Stimulated activated CD4-positive, alpha-beta T cell treated with anti-CD3 and anti-CD28 coated beads, Interleukin-12 subunit alpha, Interleukin-12 subunit beta, amount 100 ng/mL, for 24 hours (primary cell): ENCODE data around the gene MICA.
"Not testable (repeated sequence)": the region's sequence is repeated elsewhere in the genome, so short reads cannot be mapped to it uniquely, and the experiment has no call there.

Source experiments
- DNase-seq, 2 experiments: peaks; one replicate each; pipeline ENCODE4 v3.0.0-alpha.2; 2020; ENCODE audit warnings: low read depth in 2 of 2

The MICA gene

GRCh38 chr6:31403283-31404060 lies at the start of gene MICA:
MICA (plus strand) TSS chr6:31403595; CDS start chr6:31403633, 38 bp downstream.
- DNase-seq: peak; percentile 51 to 79

GRCh38 chr6:31354158-31354863 lies 49.1 kb upstream of the MICA start:
- no peak for DNase-seq

GRCh38 chr6:31354864-31355582 lies 48.4 kb upstream of the MICA start:
- DNase-seq: no peak

- DNase-seq: no peak
These were observed 47.8 kb upstream of the MICA start for GRCh38 chr6:31355583-31355948.

- no peak for DNase-seq
These were observed 47.0 kb upstream of the MICA start for GRCh38 chr6:31356216-31356945.

GRCh38 chr6:31356946-31357466 lies 46.4 kb upstream of the MICA start, which contains the start of gene HLA-B:
HLA-B (minus strand) TSS chr6:31357179; CDS start chr6:31357158, 21 bp downstream.
- peak; percentile 50 to 66 for DNase-seq

GRCh38 chr6:31357886-31358285 lies 45.5 kb upstream of the MICA start:
- DNase-seq: no peak

GRCh38 chr6:31358302-31358701 lies 45.1 kb upstream of the MICA start:
- no peak for DNase-seq

- no peak for DNase-seq
These were observed 43.8 kb upstream of the MICA start for GRCh38 chr6:31359581-31359980.

- DNase-seq: no peak
These were observed 40.6 kb upstream of the MICA start for GRCh38 chr6:31362751-31363150.

- no peak for DNase-seq
These were observed 39.6 kb upstream of the MICA start for GRCh38 chr6:31363811-31364210.

GRCh38 chr6:31365864-31366263 lies 37.5 kb upstream of the MICA start:
- no peak for DNase-seq

- peak; percentile 76 to 90 for DNase-seq
These were observed 36.5 kb upstream of the MICA start for GRCh38 chr6:31366693-31367470.

- no peak for DNase-seq
These were observed 34.9 kb upstream of the MICA start for GRCh38 chr6:31368461-31368860.

- DNase-seq: not testable (repeated sequence)
These were observed 29.3 kb upstream of the MICA start for GRCh38 chr6:31374118-31374517.

- no peak for DNase-seq
These were observed 27.7 kb upstream of the MICA start for GRCh38 chr6:31375699-31376098.

GRCh38 chr6:31377029-31377428 lies 26.4 kb upstream of the MICA start:
- DNase-seq: no peak

- no peak for DNase-seq
These were observed 25.2 kb upstream of the MICA start for GRCh38 chr6:31378062-31378720.

GRCh38 chr6:31378721-31379103 lies 24.7 kb upstream of the MICA start:
- no peak for DNase-seq

- no peak for DNase-seq
These were observed 23.5 kb upstream of the MICA start for GRCh38 chr6:31379850-31380249.
